ENCODE results near the gene ACVR1.

The ACVR1 gene

DNA sequence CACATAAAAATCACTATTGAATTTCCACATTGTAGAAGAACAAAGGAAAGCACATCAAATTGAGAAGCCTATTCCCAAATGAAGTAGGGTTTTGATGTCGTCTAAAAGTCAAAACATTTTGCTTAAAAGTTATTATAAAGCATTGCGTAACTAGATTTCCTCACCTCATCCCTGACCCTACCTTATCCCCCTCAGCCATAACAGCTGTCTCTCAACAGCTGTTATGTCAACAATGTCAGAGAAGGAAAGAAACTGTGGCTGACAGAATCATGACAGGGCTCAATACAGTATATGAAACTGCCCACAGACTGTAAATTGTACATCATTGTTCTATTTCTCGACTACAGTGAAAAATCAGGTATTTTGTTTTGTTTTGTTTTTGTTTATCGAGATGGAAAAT, 184.4 kb downstream of the ACVR1 start:
- DNase-seq, result peak in 1 of 2 experiments; percentile 9

DNA sequence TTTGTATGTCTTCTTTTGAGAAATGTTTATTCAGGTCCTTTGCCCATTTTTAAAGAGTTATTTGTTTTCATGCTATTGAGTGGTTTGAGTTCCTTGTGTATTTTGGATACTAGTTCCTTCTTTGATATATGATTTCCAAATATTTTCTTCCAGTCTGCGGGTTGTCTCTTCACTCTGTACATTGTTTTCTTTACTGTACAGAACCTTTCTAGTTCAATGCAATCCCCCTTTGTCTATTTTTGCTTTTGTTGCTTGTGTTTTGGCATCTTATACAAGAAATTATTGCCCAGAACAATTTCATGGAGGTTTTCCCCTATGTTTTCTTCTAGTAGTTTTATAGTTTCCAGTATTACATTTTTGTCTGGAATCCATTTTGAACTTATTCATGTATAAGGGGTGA, 185.0 kb downstream of the ACVR1 start:
- no peak for DNase-seq
